GM21576 (cell line): ENCODE measurements around the gene RABL2A.
"Not testable (repeated sequence)": the region's sequence is repeated elsewhere in the genome, so short reads cannot be mapped to it uniquely, and the experiment has no call there.

Experiments
- ATAC-seq: cut with Tn5 transposase; IDR thresholded peaks from one replicate; pipeline ENCODE4 v1.9.1; 2021; ENCODE audit warnings: mild to moderate bottlenecking, moderate library complexity; ENCODE audit not compliant: unreplicated experiment

RABL2A gene

DNA sequence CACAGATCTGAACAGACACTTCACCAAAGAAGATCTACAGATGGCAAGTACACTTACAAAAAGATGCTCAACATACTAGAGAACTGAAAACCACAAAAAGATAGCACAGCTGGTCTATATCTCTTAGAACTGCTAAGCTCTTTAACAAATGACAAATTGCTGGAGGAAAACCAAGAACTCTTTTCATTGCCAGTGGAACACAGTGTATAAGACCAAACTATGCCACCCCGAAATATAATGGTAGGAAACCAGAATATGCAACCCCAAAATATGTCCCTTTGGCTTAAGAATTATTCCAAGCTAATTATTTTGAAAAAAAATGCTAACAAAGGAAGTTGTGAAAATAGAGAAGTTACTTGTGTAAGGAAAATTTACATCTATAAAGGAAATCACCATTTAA is 21.0 kb upstream of the RABL2A start:
- ATAC-seq = not testable (repeated sequence)

DNA sequence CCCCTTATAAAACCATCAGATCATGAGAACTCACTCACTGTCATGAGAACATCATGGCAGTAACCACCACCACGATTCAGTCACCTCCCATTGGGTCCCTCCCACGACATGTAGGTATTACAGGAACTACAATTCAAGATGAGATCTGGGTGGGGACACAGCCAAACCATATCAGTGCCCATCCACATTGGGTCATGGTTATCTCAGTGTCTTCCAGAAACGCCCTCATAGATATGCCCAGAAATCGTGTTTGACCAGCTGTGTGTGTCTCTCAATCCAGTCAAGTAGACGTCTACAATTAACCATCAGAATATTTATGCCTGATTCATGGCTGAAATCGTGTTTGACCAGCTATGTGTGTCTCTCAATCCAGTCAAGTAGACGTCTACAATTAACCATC is 17.2 kb upstream of the RABL2A start:
- ATAC-seq = not testable (repeated sequence)

DNA sequence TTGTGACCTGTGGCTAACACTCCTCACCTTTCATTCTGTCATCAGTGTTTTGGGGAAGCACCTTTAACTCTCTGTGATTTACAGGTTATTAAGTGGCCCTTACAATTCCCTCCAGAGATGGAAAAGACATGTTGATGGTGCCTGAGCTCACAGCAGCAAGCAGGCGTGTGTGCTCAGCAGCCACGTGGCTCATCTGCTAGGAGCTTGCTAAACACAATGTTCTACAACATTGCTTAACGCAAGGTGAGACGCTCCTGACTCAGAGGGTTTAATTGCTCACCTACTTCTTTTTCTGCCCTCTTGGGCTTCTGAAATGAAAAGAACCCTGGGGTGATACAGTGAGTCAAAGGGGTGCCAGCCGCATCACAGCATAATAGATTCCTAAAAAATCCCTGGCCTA is 6.1 kb upstream of the RABL2A start:
- not testable (repeated sequence) for ATAC-seq

- not testable (repeated sequence) for ATAC-seq
These were observed 1.2 kb upstream of the RABL2A start for GRCh38 chr2:113625906-113626305.

DNA sequence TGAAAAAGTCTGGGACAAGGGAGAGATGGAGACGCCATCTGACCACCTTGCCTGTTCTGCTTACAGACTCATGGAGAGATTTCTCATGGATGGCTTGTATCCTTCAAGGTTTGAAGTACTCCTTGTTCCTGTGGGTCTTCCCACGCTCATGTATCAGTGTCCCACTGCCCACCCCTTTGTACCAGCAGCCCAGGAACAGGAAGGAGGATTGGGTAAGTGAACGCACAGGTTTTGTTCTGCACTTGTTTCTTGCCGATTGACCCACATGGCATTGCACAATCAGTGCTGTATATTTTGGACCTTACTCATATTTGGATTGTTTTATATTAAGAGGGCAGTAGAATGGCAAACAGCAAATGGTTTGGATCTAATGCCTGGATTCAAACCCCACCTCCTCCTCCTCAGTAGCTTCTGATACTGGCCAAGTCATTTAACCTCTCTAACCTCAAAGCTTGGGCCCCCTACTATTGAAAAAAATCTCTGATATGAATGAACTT is 5.8 kb downstream of the RABL2A start:
- ATAC-seq = not testable (repeated sequence)

DNA sequence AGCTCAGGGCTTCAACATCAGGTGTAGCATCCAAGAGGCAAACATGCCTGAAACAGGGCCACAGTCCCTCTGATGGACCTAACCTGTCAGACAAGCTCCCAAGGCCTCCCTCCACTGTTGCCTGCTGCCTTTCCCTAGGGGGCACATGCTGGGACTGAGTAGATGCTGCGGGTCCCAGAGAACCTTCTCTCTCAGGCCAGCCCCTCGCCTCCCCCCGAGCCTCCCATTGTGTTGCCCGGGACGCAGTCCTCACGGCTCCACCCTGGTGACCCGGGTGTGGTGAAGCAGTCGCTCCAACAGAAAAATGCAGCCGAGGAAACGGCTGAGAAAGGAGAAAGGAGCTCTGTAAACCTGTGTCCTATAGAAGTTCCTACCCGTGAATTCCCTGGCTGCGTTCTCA is 8.3 kb downstream of the RABL2A start:
- ATAC-seq = not testable (repeated sequence)

GRCh38 chr2:113636226-113636625 is 9.2 kb downstream of the RABL2A start:
- ATAC-seq = not testable (repeated sequence)

DNA sequence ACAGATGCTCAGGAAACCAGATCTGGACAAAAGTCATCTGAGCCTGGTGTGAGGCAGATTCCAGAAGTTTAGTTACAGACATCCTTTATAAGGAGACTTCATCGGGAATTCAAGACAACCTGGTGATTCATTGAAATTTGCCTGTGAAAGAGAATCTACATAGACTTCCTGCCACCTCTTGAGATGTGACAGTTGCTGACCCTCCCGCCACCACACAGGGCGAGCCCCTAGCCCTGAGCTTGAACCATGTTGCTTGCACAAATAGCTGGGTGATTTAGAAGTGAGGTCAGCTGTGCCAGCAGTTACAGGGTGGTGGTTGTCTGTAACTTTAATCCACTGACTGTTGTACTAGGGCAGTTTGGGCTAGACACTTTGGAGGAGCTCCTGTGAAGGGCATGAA is 11.0 kb downstream of the RABL2A start:
- ATAC-seq = not testable (repeated sequence)

DNA sequence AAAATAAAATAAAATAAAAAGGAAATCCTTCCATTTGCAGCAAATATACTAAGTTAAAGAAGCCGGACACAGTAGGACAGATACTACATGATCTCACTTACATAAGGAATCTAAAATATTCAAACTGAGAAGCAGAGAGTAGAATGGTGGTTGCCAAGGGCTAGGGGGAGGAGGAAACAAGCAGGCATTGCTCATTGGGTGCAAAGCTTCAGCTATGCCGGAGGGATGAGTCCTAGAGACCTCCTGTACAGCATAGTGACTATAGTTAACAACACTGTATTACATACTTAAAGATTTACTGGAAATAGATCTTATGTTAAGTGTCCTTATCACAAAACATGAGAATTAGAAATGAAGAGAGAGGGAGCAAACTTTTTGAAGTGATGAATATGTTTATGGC is 19.2 kb downstream of the RABL2A start:
- ATAC-seq = not testable (repeated sequence)

- ATAC-seq = not testable (repeated sequence)
These were observed 24.1 kb downstream of the RABL2A start for GRCh38 chr2:113650834-113651815.

GRCh38 chr2:113652599-113652998 is 25.5 kb downstream of the RABL2A start:
- not testable (repeated sequence) for ATAC-seq

DNA sequence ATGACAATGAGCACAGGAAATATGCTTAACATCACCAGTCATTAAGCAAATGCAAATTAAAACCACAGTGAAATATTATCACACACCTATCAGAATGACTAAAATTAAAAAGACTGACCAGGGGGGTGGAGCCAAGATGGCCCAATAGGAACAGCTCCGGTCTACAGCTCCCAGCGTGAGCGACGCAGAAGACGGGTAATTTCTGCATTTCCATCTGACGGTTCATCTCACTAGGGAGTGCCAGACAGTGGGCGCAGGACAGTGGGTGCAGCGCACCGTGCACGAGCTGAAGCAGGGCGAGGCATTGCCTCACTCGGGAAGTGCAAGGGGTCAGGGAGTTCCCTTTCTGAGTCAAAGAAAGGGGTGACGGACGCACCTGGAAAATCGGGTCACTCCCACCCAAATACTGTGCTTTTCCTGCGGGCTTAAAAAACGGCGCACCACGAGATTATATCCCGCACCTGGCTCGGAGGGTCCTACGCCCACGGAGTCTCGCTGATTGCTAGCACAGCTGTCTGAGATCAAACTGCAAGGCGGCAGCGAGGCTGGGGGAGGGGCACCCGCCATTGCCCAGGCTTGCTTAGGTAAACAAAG is 29.1 kb downstream of the RABL2A start:
- ATAC-seq = not testable (repeated sequence)

GRCh38 chr2:113657735-113658134 is 30.7 kb downstream of the RABL2A start:
- not testable (repeated sequence) for ATAC-seq

DNA sequence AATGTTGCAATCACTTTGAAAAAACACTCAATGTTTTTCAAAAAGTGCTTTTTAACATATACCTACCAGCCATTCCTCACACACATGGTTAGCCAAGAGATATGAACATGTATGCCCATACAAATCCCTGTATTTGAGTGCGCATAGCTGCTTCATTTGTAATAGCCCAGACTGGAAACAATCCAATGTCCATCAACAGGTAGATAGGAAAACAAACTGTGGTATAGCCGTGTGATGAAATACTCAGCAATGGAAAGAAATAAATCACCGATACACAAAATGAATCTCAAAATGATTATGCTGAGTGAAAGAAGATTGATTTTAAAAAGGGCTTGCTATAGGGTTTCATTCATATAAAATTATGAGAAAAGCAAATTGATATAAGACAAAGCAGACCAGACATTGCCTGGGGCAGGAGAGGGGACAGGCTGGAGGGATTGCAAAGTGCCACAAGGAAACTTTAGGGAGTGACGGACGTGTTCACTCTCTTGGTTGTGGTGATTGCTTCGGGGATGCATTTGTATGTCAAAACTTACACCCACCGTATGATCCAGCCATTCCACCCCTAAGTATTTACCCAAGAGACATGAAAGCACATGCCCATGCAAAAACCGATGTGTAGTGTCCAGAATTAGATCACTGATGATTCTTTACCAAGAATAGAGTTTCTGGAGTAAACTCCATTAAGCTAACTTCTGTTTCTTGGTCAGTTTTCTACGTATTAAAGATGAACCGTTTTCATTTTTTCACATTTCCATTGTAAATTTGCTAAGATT is 36.4 kb downstream of the RABL2A start:
- ATAC-seq = not testable (repeated sequence)

- not testable (repeated sequence) for ATAC-seq
These were observed 37.9 kb downstream of the RABL2A start for GRCh38 chr2:113664761-113665533.

GRCh38 chr2:113669013-113669412 is 41.9 kb downstream of the RABL2A start:
- ATAC-seq = not testable (repeated sequence)

- ATAC-seq = no peak
These were observed 45.4 kb downstream of the RABL2A start for GRCh38 chr2:113672326-113672932.

GRCh38 chr2:113675875-113676274 is 48.8 kb downstream of the RABL2A start:
- ATAC-seq = no peak

DNA sequence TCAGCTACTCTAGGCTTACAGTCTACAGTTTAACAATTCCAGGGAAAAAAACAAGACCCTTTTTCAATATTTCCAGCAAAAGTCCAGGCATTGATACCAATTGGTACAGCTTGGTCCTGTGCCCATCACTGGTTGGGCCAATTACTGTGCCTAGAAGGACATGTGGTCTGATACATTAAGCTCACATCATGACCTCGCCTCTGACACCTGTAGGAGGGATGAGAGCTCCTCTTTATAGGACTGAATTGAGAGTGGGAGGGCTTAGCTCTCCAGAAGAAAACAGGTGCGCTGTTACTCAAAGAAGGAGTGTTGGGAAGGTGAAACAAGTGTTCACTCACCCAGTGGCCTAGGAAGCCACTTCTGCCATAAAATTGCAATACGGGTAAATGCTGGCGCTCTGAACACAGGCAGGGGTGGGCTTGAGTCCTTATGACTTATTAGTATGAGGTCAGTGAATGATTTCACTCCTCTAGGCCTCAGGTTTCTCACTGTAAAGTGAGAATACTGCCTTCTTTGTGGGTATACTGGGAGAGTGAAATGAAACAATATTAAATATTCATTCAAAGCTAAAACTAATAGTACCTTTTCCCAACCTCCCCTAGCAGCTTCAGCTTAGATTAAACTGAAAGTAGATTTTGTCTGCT is 49.7 kb downstream of the RABL2A start:
- ATAC-seq = no peak
